Activated CD4-positive, alpha-beta T cell treated with anti-CD3 and anti-CD28 coated beads for 1 hour (primary cell): Measurements from ENCODE around the gene TTR.

Experiments used
- DNase-seq: peaks from one replicate; pipeline ENCODE4 v3.0.0-alpha.2; 2020

The TTR gene

GRCh38 chr18:31591628-31592027 is at the start of gene TTR:
TSS of gene TTR (plus strand) at chr18:31591877. CDS start at chr18:31591903, 26 bp downstream.
- no peak for DNase-seq

GRCh38 chr18:31546476-31546875 is 45.2 kb upstream of the TTR start:
- no peak for DNase-seq

DNA sequence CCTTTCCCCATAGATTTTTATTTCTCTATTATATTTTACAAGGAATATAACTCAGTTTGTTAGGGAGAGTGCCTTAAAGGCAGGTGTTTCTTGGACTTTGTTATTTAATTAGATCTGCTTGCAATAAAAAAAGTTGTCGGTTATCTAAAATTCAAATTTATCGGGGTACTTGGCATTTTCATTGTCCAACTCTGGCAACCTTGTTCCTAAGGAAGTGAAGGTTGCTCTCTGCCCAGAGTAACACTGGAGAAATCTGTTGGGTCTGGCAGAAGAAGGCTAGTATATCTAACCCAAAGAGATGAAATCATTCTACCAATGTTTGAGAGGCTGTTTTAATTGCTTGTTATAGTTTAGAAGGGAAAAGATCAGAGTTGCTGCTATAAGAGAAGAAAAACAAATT is 42.8 kb upstream of the TTR start:
- no peak for DNase-seq

DNA sequence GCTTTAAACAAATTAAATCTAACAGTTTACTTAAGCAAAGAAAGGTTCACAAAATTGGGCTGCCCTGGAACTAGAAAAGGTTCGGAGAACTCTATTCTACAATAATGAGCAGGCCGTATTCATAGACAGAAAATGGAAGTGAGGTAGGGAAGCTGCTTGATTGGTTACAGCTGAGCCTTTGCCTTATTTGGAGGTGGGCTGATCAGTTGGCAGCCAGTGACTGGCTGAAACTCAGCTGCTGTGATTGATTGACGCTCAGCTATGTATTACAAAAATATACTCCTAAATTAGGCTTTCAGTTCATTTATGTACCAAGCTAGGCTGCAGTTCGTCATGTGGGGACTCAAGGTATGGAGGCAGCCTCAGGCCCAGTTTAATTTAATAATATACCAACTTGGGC is 42.3 kb upstream of the TTR start:
- DNase-seq = no peak

DNA sequence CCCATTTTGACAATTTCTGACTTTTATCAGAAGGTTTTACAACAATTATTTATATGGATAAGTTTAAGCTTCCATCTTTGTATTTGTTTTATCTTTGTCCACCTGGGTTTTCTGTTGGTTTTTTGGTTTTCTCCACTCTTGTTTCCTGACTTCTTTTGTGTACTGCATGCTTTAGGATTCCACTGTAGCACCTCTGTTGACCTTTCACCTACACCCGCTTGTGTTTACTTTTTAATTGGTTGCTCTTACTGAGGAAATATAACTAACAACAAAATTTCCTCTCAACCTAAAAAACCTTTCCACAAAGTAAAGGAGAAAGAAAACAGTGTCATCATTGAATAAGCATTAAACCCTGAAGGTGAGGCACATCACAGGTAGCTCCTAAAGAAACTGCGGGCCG is 39.8 kb upstream of the TTR start:
- no peak for DNase-seq

DNA sequence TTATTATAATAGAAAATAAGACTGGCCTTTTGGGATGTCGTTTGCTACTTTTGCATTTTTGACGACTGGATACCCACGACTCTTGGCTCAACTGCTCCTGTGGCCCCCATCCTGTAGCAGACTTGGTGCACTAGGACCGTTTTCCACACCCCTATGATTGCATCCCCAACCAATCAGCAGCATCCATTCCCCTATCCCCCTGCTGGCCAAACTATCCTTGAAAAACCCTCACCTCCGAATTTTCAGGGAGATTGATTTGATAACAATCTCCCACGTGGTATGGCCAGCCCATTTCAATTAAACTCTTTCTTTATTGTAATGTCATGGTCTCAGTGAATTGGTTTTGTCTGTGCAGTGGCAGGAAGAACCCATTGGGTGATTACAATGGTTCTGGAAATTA is 37.9 kb upstream of the TTR start:
- DNase-seq = no peak

DNA sequence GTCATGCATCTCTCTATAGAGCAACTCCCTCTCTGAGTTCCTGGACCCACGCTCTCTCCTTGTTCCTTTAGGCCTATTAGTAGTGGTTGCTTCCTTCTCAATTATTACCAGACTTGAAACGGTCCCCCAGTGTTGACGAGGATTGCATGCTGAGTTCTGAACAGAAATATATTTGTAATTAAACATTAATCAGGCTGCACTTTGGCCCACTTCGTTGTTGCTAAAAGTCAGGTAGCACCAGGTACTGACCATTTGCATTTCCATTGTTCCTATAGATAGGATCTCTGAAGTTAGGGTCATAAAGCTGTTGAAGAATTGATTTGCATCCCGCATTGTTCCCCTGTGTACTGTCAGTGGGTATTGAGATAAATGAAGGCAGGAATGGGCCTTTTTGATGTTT is 36.9 kb upstream of the TTR start:
- DNase-seq = no peak

- no peak for DNase-seq
Measured at GRCh38 chr18:31555971-31556747, 35.5 kb upstream of the TTR start.

GRCh38 chr18:31557446-31557845 is 34.2 kb upstream of the TTR start:
- DNase-seq = no peak

DNA sequence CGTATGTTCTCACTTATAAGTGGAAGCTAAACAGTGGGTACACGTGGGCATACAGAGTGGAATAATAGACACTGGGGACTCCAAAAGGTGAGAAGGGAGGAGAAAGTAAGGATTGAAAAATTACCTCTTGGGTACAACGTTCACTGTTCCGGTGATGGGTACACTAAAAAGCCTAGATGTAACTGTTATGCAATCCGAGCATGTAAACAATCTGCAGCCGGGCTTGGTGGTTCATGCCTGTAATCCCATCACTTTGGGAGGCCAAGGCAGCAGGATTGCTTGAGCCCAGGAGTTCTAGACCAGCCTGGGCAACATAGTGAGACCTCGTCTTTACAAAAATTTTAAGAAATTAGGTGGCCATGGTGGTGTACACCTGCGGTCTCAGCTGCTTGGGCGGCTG is 33.1 kb upstream of the TTR start:
- no peak for DNase-seq

- DNase-seq = no peak
Measured at GRCh38 chr18:31562726-31563125, 29.0 kb upstream of the TTR start.

DNA sequence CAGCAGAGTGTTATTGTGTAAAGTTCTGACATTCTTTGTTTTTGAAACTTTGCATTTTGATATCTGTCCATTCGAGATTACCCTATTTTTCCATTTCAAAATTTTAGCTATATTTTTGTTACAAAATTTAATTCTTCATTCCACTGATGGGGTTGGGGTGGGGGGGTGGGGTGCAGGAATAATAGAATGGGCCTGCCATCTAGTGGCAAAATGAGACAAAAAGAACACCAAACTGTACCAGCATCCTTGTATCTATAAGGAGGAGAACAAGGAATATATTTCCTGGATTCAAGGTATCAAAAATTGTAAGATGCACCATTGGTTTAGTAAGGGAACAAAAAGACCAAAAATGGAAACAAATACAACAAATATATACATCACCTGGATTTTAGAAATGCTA is 27.9 kb upstream of the TTR start:
- no peak for DNase-seq

DNA sequence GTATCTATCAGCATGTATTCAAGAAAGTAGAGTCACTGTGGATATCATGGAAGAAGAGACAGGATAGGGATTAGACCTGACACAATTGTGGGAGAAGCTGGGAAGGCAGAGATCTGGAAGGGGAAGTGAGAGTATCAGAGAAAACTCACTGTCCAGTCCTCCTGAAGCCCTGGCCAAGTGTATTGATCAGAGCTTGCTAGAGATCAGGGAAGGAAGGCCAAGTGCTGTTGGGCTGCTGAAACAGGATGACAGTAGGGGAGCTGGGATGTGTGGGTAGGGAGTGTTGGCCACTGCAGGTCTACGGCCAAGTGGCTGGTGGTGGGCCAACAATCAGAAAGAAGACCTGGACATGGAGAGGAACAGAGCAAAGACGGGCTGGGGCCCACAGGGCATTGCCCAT is 26.3 kb upstream of the TTR start:
- no peak for DNase-seq

DNA sequence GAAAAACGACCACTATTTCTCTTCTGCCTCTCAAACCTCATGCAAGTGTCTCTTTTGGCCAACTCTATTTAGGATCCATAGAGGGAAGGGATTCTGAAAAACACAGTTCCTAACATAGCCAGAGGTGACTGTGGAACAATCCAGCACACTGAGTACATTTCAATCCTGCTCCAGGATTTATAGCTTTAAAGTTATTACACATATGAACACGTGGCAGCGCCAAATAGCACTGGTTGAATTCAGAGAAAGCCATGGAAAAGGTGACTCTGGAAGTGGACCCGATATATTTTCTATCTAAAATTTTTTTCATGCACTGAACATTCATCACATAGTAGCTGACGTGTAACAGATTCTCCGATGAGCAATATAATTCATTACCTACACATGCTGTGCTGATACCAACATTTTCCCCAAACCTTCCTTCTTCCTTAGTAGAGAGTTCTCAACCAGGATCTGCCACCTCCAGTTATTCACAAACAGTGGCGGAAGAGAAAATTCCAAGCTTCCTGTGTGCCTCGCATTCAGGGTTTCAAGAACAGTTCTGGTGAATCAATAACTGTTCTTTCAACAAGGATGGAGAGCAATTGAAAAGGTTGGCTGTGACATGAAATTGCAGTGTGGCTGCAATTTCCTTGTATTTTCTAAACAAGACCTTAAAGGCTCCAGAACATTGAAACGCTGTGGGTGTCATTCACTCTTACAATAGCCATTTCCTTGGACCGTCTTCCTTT is 25.7 kb upstream of the TTR start:
- DNase-seq = no peak

- no peak for DNase-seq
Measured at GRCh38 chr18:31566576-31567306, 24.9 kb upstream of the TTR start.

- DNase-seq = no peak
Measured at GRCh38 chr18:31572368-31572767, 19.3 kb upstream of the TTR start.

- DNase-seq = no peak
Measured at GRCh38 chr18:31573051-31573450, 18.6 kb upstream of the TTR start.

GRCh38 chr18:31574359-31574758 is 17.3 kb upstream of the TTR start:
- no peak for DNase-seq

GRCh38 chr18:31575515-31576257 is 16.0 kb upstream of the TTR start:
- DNase-seq = no peak

DNA sequence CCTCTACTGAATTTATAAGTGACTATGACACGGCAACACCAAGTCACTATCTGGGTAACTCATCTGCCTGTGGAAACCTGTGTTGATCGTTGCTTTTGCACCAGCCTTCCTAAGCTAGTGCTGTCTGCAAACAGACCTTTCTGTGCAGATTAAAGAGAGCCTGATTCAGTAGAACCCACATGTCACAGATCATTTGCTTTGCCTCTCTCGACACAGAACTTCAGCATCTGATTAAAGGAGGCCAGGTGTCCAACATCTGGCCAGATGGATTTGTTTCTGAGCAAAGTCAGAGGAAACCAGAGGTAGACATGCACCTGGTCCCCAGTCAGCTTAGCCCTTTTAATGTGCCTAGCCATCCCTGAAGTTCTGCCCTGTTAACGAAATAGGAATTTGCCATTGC is 15.0 kb upstream of the TTR start:
- no peak for DNase-seq

DNA sequence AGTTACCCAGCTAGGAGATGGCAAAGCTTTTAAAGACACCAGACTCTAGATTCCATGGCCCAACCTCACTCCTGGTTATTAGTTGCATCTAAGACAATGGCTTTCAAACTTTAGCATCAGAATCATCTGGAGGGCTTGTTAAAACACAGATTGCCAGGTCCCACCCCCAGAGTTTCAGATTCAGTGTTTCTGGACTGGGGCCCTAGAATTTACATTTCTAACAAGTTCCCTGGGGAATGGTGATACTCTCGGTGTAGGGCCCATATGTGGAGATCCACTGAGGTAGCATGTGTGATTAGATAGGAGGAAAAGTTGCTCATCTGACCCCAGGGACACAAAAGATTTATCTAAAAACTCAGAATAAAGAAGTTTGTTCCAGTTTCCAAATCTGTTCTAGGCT is 14.5 kb upstream of the TTR start:
- DNase-seq = no peak

- no peak for DNase-seq
Measured at GRCh38 chr18:31578126-31578525, 13.6 kb upstream of the TTR start.

GRCh38 chr18:31579375-31579774 is 12.3 kb upstream of the TTR start:
- DNase-seq = no peak
